HUDEP-2 (cell line): ENCODE results near the gene PTPRE.

Experiments
- DNase-seq, 76 experiments: peaks; one replicate each; lab custom pipeline; 2025; ENCODE audit not compliant: unreplicated experiment in 76 of 76; lab: John Stamatoyannopoulos, UW

The PTPRE gene

DNA sequence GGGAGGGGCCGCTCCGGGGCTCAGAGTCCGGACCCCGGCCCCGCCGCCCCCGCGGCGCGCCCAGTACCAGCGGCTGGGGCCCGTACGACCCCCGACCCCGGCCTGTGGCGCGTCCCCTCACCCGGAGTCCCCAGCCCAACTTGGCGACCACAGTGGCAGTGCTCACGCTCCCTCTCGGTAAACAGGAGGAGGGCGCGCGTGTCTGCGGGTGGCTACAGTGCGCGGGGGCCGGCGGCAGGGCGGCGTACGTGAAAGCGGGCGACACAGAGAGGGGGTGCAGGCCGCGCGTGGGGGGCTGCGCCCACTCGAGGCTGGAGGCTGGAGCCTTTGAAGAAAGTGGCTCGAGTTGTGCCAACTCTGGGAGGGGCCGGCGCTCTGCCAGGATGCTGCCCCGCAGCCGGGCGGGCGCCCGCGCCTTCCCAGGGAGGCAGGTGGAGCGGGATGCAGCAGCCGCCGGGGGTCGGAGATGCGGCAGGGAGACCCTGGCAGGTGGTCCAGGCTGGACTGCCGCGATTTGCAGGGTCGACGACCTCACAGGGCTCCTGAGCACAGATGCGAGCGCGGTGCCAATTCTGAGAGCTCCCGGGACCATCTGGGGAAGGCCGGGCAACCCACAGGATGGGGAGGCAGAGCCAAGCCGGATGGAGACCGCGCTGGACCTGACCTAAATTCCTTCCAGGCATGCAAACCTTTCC, 655 bp downstream of the PTPRE start:
- no peak for DNase-seq

- DNase-seq: no peak
These were observed 1.4 kb downstream of the PTPRE start for GRCh38 chr10:127908106-127908958.

- no peak for DNase-seq
These were observed 2.0 kb downstream of the PTPRE start for GRCh38 chr10:127908959-127909267.

- no peak for DNase-seq
These were observed 3.0 kb downstream of the PTPRE start for GRCh38 chr10:127909716-127910463.

- DNase-seq: no peak
These were observed 3.5 kb downstream of the PTPRE start for GRCh38 chr10:127910464-127910770.

DNA sequence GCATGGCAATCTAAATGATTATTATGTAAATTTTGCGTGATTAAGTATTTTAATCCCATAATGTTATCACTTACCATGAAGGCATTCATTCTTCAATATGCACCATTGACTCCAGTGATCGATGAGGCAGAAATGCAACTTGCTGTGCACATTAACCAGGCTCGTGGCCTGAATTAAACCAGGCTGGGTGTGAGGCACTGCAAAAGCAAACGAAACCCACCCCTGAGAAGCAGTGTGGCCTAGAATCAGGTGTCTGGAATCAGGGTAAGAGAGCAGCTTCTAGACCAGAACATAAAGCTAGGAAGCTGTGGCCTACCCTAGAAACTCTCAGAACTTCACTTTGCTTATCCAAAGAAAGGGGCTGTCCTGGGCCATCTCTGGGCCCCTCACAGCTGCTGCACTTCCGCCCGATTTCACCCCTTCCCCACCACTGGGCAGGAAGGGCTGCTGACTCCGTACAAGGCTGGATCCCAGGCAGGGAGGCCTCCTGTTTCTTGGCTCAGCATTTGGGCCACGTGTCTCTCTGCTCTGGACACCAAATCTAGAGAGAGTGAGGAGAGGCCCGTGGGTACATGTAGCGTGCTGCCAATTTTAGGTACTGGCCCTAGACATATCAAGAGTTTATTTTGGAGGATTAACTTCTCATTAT, 4.4 kb downstream of the PTPRE start:
- DNase-seq: no peak

GRCh38 chr10:127911867-127912257, 5.0 kb downstream of the PTPRE start:
- no peak for DNase-seq

GRCh38 chr10:127912607-127913367, 5.9 kb downstream of the PTPRE start:
- DNase-seq: no peak

DNA sequence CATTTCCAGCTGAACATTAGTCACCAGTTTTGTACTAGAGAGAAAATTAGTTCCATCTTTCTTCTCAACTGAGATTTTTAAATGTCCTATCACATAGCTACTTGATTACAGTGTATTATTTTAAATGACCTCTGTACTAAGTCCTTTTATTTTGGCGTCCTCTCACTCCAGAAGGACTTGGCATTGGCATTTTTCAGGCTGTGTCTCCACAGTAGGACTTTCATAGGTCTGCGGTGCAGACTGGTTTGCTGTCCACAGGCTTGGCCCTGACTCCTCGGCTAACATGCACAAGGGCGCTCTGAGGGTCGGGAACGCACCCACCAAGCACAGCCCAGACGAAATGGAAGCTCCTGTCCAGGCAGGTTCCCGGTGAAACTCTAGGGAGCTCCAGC, 6.5 kb downstream of the PTPRE start:
- no peak for DNase-seq

DNA sequence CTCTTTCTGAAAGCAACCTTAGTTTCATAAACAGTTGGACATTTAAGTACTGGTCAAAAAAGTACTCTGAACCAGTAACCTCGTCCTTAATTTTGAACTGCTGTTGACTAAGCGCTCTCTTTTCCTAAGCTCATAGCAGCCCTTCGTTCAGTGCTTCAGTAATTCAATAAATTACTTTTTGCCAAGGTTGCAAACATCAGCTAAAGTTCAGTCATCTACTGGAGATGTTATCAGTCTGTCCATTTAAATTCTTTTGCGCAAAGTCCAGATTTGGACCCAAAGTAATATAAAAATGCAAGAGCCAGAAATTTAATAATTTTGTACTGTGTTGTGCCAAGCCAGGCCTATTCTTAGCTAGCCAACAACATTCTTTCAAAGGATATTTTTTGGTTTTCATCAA, 8.4 kb downstream of the PTPRE start:
- DNase-seq: no peak

DNA sequence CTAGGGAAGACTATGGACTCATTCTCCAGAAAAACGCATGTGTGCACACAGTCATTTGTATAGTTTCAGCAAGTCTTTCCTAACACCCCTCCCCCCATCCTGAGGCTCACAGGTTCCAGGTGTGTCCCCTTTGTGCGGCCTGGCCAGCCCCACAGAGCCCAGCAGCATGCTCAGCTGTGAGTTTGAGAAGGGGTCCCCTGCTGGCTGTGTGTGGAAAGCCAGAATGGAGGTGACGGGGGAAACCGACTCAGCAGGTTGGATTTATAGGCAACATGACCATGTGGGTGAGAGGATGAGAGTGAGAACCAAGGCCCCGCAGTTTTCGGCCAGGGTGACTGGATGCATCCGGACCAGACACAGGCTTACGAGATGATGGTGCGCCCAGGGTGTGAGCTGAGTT, 9.9 kb downstream of the PTPRE start:
- no peak for DNase-seq

- DNase-seq: no peak
These were observed 11.7 kb downstream of the PTPRE start for GRCh38 chr10:127918572-127918971.

- DNase-seq: no peak
These were observed 12.7 kb downstream of the PTPRE start for GRCh38 chr10:127919418-127920271.

GRCh38 chr10:127920306-127921074, 13.6 kb downstream of the PTPRE start:
- DNase-seq: no peak

DNA sequence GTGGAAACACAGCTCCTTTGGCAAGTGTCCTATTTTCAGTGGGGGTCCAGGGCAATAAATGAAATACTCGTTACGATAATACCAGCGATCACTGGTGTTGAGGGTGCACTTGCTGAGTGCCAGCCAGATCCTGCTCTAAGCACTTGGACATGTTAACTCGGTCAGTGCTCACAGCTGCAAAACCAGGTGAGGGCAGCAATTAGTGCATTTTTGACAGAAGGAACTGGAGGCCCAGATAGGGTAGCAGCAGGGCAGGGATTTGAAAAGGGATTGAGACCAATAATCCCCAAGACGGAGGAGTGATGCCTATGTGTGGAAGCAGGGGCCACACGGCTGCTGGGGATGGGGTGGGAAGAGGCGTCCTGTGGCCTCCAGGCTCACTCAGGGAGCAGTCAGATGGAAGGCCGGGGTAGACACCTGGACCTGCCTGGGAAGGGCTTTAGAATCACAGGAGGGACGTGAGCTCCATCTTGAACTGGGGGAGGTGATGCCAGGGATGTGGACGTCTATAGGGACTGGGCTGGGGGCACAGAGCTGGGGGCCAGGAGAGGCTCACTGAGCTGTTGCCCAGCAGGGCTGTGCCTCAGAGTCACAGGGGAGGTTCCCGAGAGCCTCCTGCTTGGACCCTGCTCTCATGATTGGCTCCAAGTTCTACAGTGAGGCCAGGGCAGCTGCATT, 14.3 kb downstream of the PTPRE start:
- DNase-seq: no peak

DNA sequence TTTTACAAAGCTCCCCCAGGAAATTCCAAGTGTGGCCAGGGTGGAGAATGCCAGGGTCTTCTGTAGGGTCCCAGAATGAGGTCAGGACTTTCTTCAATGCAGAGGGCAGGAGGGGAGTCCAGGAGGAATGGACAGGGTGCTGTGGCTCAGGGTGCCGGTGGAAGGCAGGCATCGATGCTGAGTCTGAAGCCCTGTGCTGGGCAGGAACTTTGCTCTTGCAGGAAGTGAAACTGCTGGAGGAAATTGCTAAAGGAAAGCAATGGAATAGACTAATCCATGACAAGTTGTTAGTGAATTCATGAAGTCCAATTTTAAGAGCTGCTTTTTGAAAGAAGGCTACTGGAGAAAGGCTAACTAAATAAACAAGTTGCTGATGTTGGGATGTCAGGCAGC, 14.8 kb downstream of the PTPRE start:
- no peak for DNase-seq

DNA sequence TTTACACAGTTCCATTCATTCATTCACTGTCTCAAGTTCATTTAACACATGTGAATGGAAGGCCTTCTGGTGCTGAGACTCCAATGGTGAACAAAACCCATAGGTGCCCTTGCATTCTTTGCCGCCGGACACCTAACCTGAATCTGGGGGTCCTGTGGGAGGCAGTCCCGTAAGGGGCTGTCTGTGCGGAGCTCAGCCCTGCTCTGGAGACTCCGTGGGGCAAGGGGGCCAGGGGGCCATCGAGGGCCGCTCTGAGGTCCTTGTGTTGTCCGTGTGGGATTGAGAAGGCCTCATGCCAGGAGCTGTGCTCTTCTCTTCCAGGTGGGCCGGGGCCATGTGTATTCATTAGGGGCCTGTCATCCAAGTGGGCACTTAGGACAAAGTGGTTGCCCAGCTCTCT, 15.3 kb downstream of the PTPRE start:
- DNase-seq: no peak

DNA sequence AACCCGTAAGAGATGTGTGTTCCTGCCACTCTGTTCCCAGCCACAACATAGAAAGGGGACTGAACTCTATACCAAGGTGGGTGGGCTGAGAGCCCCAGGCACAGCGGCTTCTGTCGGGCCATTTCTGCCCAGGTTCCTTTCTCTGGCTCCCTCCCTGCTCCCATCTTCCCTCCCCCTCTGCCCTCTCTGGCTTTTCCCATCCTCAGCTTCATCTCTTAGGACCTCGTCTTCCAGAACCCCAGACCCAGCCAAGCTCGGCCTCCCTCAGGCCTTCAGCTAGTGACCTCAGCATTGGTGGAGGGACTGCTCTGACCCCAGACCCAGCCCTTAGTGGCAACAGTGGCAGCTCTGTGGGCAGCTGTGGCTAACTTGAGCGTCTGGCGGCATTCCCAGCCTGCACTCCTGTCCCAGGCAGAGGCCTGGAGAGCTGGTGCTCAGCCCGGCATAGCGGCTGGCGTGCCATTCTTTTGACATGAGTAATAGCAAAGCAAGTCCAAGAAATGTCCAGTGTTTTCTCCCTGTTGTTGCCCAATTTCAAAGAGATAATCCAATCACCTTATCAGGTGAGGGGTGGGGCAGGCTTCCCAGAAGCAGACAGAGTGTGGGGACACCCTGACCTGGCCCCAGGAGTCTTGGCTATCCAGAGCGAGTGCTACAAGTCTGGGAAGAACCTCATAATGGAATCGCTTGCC, 15.9 kb downstream of the PTPRE start:
- no peak for DNase-seq
